Measurements from ENCODE around the gene KLF16. TPM values are rescaled to one million over a fixed set of nuclear protein-coding genes. Genes with fewer than 3 reads are reported as not detected.
"Not testable (repeated sequence)": the region's sequence is repeated elsewhere in the genome, so short reads cannot be mapped to it uniquely, and the experiment has no call there.

The KLF16 gene
- total and polyA plus RNA-seq, 11 donors, result 2.9 to 19.7 (median 9.2) TPM

DNA sequence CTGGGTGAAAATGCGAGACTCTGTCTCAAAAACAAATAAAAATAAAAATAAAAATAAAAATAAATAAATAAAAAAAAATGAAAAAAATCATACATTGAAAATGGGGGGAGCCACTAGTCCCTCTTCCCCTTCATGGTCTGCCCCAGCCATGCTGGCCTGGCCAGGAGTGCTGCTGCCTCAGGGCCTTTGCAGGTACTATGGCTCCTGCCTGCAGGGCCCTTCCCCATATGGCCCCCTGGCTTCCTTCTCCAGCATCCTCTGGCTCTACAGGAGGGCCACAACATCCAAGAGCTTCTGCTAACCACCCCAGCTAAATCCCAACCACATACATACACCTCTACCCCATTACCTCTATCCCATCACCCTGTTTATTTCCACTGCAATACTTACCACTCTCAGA lies 26.5 kb upstream of the KLF16 start:
- WGBS, 4 donors, result 97 to 100% (median 100%) methylated on average over 1 of the region's 1 CpG
- DNase-seq (no peak), ATAC-seq (no peak)
- Histone ChIP-seq H3K27me3 (no peaks in the 10 kb centered on the region), H3K9me3 (no peaks in the 10 kb centered on the region), H3K27ac (no peak overlapping the region), H3K36me3 (no peaks in the 10 kb centered on the region), H3K4me1 (peaks cover 0 to 24% (median 1%) of the 10 kb centered on the region in 12 donors), H3K4me3 (no peak overlapping the region)
- intact Hi-C loops (cut with DNase I), result no loop called here
- TF ChIP-seq POLR2A (IDR thresholded peaks at IDR 0.05), result no peak

DNA sequence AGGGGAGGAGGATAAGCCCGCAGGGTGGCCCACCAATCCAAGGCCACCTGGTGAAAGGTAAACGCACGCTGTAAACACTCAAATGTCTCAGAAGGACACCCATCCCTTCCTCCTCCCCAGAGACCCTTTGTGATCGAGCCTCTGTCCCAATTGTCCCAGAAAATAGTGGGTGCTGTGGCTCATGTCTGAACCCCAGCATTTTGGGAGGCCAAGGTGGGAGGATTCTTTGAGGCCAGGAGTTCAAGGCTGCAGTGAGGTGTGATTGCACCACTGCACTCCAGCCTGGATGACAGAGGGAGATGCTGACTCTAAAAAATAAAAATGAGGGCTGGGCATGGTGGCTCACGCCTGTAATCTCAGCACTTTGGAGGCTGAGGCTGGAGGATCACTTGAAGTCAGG lies 25.0 kb upstream of the KLF16 start:
- Histone ChIP-seq H3K9me3 (no peaks in the 10 kb centered on the region), H3K4me3 (no peak overlapping the region), H3K36me3 (no peaks in the 10 kb centered on the region), H3K4me1 (peaks cover 4 to 37% (median 12%) of the 10 kb centered on the region in 12 donors), H3K27me3 (no peaks in the 10 kb centered on the region), H3K27ac (peak overlapping the region in 2 of 12 donors; percentile 64 to 74)
- DNase-seq (no peak), ATAC-seq (no peak)
- no peak for TF ChIP-seq POLR2A (IDR thresholded peaks at IDR 0.05)
- TF ChIP-seq, protein P1, sequence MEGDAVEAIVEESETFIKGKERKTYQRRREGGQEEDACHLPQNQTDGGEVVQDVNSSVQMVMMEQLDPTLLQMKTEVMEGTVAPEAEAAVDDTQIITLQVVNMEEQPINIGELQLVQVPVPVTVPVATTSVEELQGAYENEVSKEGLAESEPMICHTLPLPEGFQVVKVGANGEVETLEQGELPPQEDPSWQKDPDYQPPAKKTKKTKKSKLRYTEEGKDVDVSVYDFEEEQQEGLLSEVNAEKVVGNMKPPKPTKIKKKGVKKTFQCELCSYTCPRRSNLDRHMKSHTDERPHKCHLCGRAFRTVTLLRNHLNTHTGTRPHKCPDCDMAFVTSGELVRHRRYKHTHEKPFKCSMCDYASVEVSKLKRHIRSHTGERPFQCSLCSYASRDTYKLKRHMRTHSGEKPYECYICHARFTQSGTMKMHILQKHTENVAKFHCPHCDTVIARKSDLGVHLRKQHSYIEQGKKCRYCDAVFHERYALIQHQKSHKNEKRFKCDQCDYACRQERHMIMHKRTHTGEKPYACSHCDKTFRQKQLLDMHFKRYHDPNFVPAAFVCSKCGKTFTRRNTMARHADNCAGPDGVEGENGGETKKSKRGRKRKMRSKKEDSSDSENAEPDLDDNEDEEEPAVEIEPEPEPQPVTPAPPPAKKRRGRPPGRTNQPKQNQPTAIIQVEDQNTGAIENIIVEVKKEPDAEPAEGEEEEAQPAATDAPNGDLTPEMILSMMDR (IDR thresholded peaks at IDR 0.05), result no peak
- 88 to 98% (median 92%) methylated on average over 4 to 5 of the region's 5 CpGs for WGBS, 4 donors
- intact Hi-C loops (cut with DNase I), result no loop called here

DNA sequence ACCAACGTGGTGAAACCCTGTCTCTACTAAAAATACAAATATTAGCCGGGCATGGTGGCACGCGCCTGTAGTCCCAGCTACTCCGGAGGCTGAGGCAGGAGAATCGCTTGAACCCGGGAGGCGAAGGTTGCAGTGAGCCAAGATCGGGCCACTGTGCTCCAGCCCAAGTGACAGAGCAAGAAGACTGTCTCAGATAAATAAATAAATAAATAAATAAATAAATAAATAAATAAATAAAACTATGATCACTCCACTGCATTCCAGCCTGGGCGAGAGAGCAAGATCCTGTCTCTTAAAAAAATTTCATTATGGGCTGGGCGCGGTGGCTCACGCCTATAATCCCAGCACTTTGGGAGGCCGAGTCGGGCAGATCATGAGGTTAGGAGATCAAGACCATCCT lies 23.0 kb upstream of the KLF16 start:
- H3K36me3 ChIP-seq; H3K27me3 ChIP-seq; DNase-seq; ATAC-seq; H3K9me3 ChIP-seq; intact Hi-C loops (cut with DNase I); H3K4me3 ChIP-seq: not testable (repeated sequence)
- H3K27ac ChIP-seq, result peak overlapping the region in 2 of 12 donors; percentile 64 to 74
- peaks cover 4 to 54% (median 29%) of the 10 kb centered on the region in 12 donors for H3K4me1 ChIP-seq
- WGBS, 4 donors, result 93 to 96% (median 94%) methylated on average over 15 of the region's 15 CpGs

DNA sequence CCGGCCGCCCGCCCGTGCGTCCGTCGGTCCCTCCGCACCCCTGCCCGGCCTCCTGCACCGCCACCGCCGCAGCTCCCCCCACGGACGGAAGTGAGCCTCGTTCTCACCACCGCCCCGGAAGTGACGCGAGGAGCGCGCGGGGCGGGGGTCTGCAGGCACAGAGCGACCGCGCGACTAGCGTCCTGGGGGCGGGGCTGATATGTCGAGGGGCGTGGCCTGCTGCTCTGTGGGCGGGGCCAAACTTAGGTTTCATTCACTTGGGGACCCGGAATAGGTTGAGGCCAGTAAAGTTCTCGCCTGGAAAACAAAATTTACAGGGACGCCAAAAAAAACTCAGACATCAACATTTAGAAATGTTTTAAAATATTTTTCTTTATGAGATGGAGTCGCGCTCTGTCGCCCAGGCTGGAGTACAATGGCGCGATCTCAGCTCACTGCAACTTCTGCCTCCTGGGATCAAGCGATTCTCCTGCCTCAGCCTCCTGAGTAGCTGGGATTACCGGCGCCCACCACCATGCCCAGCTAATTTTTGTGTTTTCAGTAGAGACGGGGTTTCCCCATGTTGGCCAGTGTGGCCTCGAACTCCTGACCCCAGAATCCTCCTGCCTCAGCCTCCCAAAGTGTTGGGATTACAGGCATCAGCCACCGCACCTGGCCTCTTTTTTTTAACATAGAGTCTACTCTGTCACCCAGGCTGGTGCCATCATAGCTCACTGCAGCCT lies 22.2 kb upstream of the KLF16 start, which contains the start of gene ABHD17A:
TSS of gene ABHD17A (minus strand) at position 99 of the 722 bp plus-strand sequence. CDS start 3,930 bp downstream, outside the sequence.
- H3K4me1 ChIP-seq, result peaks cover 4 to 61% (median 34%) of the 10 kb centered on the region in 12 donors
- 21 to 60% (median 38%) methylated on average over 16 to 46 of the region's 46 CpGs for WGBS, 4 donors
- intact Hi-C loops (cut with DNase I), result not testable (repeated sequence)

DNA sequence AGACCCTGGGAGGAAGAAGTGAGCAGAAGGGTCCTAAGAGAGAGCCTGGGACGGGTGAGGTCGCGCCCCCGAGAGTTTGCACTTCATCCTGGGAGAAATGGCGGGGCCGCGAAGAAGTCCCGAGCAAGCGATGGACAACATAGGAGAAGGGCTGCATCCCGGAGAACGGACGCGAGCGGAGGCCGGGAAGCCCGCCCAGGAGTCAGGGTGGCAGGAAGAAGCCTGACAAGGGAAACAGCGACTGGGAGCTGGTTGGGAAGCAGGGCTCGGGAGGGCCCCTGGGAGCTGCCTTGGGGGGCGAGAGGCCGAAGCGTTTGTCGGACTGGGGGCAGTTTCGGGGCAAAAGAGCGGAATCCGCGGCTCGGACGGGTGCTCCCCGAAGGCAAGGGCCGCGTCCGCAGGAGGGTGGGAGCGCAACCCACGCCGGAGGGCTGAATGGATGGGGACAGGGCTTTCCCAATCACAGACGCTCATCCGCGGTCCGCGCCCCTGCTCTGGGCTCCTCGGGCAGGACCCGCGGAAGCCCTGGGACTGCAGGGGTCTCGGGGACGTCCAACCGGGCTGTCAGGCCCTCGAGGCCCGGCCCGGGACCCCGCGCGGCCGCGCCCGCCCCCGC lies 21.4 kb upstream of the KLF16 start:
- TF ChIP-seq POLR2A (IDR thresholded peaks at IDR 0.05), result no peak
- TF ChIP-seq, protein P1 (IDR thresholded peaks at IDR 0.05), result no peak
- intact Hi-C loops (cut with DNase I), result no loop called here
- no peak for DNase-seq
- H3K4me1 ChIP-seq, result peaks cover 4 to 67% (median 39%) of the 10 kb centered on the region in 12 donors
- H3K27ac ChIP-seq, result peak overlapping the region; percentile 86 to 97 (median 92)
- peaks cover 0 to 12% (median 3%) of the 10 kb centered on the region in 9 donors for H3K36me3 ChIP-seq
- H3K9me3 ChIP-seq, result no peaks in the 10 kb centered on the region
- peak in 2 of 4 donors; percentile 1 to 10 for ATAC-seq
- H3K27me3 ChIP-seq, result no peaks in the 10 kb centered on the region
- 0 to 1% (median 1%) methylated on average over 26 to 56 of the region's 56 CpGs for WGBS, 4 donors
- peak overlapping the region; percentile 71 to 99 (median 96) for H3K4me3 ChIP-seq

More for the DNA sequence above, 22.2 kb upstream of the KLF16 start, which contains the start of gene ABHD17A:
- ATAC-seq (peak; percentile 94 to 96 (median 95)), DNase-seq (peak; percentile 95 to 97 (median 96))
- not testable (repeated sequence) for H3K36me3 ChIP-seq, H3K9me3 ChIP-seq, H3K27me3 ChIP-seq
- H3K27ac ChIP-seq, result peak within 1 kb of the TSS; percentile 86 to 97 (median 92)
- peak in 1 of 2 donors; percentile 76 for TF ChIP-seq POLR2A (IDR thresholded peaks at IDR 0.05)
- peak within 1 kb of the TSS; percentile 71 to 99 (median 96) for H3K4me3 ChIP-seq
